SIG-M5 treated with dmso at 0.1 percent for 504 hours (cell line): ENCODE measurements around the gene LRP6.
"Not testable (repeated sequence)": the region's sequence is repeated elsewhere in the genome, so short reads cannot be mapped to it uniquely, and the experiment has no call there.

Experiments
- DNase-seq: peaks from one replicate; lab custom pipeline; 2025; ENCODE audit not compliant: unreplicated experiment; lab: John Stamatoyannopoulos, UW

Gene LRP6

DNA sequence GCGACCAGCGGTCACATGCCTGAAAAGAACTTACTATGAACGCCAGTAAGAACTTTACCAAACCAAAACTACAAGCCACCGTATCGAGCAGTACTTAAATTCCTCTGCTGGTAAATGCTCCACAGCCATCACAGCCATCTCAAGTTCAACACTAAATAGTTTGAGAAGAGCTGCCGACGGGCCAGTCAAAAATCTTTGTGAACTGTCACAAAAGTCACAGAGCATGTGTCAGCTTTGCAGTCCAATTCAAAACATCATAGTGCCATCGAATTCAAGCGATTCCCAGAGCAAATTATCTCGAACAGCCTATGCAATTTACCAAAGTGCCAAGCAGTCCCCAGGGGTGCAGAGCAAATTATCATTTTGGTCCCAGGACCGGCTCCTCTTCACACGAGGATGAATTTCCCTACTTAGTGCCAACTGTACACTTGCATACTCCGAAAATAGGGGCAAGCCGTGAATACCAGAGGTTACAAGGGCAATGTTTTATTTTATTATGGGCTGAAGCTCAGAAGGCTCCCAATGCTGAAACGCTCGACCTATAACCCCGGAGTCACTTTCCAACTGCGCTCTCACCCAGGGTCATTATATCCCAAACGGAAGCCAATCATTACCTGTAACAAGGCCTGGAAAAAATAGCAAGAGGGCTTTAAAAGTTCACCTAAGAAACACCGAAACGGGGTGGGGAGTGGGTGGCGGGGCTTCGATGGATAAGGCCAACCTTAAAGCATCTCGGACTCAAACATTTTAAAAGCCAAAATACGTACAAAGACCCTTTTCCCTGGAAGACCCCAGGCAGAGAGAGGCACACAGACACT, 1.1 kb downstream of the LRP6 start:
- DNase-seq, result peak; percentile 49

DNA sequence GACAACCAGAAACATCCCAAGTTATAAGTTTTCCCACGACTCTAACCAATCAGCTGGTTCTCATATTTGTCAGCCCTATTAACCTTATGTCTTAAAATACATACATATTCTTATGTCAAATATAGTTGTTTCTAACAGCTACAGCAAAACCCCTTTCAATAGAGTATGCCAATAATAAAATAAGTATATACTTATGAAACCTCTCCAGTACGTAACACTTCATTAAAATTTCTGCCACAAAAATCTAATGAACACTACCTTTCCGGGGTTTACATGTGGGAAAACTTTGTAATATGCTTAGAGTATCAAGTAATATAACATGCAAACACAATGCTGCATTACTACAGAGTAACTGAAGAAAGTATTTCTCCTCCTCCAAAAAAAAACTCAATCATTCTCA, 1.8 kb downstream of the LRP6 start:
- no peak for DNase-seq

DNA sequence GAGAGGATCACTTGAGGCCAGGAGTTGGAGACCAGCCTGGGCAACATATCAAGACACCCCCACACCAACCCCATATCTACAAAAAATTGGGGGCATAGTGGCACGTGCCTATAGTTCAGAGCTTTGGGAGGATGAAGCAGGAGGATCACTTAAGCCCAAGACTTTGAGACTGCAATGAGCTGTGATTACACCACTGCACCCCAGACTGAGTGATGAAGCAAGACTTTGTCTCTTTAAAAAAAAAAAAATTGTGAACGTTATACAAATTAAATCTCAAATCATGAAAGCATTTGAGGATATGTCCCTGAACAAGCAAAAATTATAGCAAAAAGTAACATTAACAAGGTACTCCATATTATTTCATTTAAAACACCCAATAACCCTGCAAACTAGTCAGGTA, 2.9 kb downstream of the LRP6 start:
- DNase-seq, result no peak

DNA sequence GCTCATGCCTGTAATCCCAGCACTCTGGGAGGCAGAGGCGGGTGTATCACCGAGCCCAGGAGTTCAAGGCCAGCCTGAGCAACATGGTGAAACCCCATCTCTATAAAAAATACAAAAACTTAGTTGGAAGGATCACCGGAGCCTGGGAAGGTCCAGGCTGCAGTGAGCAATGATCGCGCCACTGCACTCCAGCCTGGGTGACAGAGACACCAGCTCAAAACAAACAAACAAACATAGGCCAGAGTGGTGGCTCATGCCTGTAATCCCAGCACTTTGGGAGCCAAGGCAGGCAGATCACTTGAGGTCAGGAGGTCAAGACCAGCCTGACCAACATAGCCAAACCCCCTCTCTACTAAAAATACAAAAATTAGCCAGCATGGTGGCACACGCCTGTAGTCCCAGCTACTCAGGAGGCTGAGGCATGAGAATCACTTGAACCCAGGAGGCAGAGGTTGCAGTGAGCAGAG, 10.5 kb downstream of the LRP6 start:
- not testable (repeated sequence) for DNase-seq

DNA sequence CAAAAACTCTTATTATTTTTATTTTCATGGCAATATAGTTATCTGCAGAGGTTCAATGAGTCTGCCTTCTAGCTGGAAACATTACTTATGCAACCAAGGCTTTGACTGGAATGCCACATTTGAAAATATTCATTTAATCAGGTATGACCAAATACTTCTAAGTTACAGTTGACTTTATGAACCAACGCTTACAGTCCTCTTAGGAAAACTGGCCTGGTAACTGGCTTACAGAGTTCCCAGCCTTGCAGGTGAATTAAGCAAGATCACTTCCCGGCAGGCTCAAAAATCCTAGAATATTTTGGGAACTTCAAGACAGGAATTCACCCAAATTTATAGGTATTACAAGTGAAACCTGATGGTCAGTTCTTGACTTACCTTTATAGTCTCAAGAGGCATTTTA, 12.3 kb downstream of the LRP6 start:
- DNase-seq, result no peak

DNA sequence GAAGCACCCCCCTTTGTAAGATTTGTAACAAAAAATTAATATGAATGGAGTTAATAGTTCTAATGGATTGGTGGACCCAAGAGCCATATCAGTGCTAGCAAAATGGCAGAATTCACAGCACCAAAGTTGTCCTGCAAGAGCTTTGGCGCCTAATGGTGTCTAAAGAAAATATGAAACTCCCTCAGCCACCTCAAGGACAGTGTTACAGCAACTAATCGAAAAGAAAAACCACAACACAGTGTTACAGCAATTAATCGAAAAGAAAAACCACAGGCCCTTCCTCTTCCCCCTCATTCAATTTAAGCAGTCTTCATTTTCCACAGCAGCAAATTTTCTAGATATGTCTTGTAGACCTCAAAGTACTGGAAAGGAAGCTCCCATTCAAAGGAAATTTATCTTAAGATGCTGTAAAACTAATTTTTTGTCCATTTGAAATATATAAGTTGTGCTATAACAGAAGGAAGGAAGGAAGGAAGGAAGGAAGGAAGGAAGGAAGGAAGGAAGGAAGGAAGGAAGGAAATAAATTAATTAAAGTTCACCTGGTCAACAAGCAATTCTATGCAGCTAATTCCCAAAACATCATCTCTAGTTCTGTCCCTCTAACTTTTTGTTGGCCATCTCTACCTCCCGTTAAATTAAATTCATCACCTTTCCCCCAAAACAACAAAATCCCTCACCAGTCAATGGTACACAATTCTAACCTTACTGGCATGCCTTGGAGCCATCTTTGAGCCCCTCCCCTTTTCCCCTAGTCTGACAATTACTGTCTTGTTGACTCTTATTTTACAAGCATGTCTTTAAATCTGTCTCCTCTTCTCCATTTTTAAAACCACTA, 17.4 kb downstream of the LRP6 start:
- DNase-seq, result peak; percentile 43

DNA sequence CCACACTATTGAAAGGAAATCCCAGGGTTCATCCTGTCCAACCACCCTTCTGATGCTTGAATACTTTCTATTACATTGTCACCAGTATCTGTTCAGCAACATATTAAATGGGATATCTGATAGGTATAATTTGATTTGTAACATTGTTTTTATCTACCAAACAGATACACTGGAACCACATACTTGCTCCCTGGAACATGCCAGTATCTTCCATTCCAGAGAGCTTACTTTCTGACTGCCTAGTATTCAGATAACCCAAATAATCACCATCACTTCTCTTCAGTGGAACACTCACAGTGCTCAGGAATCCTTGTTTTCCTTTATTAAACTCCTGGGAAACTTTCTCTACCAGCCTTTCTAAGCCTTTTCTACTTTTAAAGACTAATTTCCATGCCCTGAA, 19.3 kb downstream of the LRP6 start:
- no peak for DNase-seq

DNA sequence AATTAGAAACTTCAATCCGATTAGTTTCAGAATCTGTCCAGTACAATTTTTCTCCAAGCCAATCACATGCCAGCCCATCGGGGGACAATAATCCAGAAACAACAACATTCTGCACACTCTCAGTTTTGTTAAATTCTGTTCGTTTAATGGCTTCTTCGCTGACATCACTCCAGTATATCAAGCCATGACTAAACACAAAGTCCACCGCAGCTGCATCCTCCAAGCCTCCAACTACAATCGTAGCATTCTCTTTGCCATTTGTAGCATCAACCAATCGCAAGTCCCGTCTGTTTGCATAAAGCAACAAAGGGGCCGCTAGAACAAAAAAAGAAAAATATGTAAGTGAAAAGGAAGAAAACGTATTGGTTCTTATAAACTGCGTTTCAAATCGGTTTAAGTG, 22.5 kb downstream of the LRP6 start:
- no peak for DNase-seq

DNA sequence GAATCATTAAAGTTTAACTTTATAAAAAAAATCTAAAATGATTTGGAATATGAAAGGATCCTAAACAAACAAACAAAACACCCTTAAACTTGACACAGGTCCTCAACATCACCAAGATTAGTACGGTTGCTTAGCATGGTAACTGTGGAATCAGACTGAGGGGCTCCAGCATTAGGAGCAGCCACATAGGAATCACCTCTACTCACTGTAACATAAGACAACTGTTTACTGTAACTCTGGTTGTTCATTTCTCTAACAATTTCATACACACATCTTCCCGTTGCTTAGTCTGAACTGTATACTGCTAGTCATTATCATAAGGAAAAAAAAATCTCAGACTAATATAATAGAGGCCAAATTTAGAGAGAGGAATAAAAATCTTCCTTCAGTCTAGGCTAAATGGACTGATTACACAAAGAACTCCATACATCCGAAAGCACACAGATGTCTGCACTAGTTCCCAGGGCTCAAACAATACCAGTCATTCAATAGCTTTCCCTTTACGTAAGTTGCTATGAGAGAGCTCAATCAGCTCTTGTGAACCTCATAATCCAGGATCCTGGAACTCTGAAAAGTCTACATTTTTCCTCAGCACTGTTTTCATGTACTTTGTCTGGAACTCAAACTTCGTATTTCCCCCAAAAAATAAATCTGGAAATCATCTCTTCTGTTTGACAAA, 26.0 kb downstream of the LRP6 start:
- DNase-seq, result no peak

DNA sequence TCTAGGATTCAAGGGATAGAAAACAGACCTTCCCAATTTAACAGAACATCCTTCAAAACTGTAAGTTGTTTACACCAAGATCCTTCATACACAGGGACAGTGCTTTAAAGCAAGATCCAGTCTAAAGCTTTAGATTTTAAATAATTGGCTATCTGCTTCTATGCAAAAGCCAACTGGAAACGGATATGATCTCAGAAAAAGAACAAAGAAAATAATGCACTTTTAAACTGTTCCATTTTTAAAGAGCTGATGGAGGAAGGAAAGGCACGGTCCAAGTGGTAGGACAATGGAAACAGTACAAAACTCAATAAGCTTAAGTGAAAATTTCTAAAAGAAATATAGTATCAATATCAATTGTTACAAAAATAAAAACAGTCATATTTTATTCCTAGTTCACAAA, 27.7 kb downstream of the LRP6 start:
- DNase-seq, result no peak

DNA sequence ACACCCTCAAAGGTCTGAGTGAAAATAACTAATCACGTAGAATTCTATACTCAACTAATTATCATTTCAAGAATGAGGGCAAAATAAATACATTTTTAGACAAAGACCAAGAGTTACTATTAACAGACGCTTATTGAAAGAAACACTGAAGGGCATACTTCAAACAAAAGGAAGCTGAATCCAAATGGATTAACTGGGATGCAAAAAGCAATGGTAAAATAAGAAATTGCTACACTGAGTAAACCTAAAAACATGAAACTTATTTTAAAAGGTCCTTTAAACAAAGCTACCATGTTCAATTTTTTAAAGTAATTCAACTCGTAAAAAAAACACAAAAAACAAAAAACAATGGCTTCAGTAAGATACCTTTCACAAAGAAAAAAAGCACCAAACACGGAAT, 28.2 kb downstream of the LRP6 start:
- DNase-seq, result no peak

DNA sequence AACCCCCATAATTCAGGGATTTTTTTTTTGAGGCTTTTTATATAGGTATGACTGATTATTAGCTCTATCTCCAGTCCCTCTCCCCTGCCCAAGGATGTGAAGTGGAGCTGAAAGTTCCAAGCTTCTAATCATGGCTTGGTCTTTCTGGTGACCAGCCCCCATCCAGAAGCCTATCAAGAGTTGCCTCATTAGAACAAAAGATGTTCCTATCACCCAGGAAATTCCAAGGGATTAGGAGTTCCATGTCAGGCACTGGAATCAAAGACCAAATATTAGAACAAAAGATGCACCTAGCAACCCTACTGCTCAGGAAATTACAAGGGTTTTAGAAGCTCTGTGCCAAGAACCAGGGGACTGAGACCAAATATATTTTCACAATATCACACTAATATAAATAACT, 29.9 kb downstream of the LRP6 start:
- no peak for DNase-seq

DNA sequence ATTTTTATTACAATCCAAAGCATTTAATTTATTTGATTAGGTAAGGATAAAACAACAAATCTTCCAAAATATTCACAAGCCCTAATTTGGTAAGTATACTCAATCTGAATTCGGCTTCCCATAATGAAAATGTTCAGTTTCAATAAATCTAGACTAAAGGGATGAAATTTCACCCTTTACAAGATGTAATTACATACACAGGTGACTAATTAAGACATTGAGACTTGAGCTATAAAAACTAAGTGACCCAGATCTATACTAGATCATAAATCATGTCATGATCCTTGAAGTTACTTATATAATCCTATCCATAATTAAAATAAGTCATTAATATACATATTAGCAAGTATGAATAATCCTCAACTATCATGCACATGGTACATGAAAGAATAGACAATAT, 36.6 kb downstream of the LRP6 start:
- no peak for DNase-seq

DNA sequence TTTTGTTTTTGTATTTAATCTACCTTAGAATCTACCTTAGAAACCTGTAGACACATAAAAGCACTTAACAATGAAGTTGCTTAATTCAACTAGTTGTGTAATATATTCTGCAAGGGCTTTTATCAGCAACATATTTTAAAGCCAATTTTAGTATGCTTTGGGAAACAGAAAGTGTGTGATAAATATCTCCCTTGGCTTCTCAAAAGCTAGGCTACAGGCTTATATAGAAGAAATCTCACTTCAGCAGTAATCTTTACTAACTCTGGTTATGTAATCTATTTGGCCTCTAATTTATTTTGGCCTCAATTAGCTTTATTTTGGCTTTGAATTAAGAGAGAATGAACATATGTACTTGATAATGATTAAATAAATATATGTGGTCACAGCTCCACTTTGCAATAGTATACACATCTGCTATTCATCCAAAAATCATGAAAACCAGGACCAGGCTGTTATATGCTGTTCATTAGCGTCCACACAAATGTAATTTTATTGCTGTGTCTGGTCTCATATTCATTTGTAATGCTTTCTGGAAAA, 37.2 kb downstream of the LRP6 start:
- no peak for DNase-seq

DNA sequence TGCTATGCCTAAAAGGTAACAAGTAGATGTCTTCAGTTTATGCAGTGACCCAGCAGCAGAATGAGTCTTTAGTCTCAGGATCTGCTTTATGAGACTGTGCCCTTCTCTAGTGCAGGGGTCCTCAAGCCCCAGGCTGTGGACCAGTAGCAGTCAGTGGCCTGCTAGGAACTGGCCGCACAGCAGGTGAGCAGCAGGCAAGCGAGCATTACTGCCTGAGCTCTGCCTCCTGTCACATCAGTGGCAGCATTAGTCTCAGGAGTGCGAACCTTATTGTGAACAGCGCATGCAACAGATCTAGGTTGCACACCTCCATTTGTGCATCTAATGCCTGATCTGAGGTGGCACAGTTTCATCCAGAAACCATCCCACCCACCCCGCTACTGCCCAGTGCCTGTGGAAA, 38.4 kb downstream of the LRP6 start:
- DNase-seq, result no peak

DNA sequence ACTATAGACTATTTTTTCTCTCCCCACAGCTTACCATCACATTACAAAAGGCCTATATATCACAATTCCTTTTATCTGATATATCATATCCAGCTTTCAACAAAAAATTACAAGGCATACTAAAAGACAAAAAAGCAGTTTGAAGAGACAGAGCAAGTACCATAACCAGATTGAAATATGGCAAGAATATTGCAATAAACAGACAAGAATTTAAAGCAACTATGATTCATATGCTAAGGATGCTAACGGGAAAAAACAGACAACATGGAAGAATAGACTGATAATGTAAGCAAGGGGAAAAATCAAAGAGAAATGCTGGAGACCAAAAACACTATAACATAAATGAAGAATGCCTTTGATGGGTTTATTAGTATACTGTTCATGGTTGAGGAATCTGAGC, 40.7 kb downstream of the LRP6 start:
- DNase-seq, result no peak

DNA sequence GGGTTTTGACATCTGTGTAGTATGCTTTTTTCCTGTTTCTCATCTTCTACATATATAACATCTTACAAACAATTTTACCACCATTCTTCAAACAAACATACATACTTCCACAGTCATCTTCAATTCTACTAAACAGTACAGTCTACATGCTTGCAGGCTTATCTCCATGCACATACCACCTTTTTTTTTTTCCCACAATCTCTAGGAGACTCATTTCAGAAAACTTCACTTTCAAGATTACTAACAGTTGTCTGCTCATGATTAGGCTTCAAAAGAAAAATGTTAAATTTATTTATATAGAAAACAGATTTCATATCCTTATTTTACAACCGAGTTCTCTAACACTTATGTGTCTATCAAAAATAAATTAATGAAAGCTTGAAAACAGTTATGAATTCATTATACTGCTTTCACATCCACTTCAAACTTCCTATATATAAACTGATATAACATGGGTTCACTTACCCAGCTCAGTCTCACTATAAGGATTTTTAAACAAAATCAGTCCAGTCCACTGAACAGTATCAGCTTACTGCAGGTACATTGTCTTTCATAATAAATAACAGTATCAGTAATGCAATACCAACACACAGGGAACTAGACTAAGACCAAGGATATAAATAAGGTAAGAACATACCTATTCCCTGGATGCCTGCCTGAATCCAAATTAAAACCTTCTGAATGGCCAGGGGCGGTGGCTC, 42.5 kb downstream of the LRP6 start:
- DNase-seq, result no peak

DNA sequence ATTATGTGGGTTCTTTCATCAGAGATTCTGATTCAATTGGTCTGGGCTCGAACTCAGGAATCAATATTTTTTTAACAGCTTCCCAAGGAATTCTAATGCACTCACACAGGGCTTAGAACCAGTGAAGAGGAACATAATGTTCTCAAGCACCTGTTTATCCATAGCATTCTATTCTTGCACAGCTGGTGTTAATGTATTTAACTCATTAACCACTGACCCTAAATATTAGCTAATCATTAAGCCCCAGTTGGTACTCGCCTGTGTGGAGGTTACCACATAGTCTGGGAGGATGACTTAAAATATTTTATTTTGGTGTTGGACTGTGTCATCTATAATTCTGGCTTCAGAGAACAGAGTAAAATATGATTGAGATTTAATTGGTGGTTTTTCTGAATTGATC, 45.3 kb downstream of the LRP6 start:
- DNase-seq, result no peak

DNA sequence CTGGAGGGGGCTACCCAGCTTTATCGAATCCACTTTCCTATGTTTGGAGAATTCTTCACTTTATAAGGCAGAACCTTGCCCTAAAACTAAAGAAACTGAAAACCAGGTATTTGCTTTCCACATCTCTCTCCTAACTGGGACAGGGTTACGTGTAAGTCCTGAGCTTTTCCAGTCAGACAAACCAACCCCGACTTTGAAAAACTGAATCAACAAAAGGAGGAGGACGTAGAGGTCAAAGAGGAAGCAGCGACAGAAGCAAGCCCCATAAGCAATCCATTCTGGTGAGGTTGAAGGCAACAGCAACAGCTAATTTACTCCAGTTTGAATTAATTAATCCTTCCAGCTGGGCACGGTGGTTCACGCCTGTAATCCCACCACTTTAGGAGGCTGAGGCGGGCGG, 47.2 kb downstream of the LRP6 start:
- DNase-seq, result no peak

DNA sequence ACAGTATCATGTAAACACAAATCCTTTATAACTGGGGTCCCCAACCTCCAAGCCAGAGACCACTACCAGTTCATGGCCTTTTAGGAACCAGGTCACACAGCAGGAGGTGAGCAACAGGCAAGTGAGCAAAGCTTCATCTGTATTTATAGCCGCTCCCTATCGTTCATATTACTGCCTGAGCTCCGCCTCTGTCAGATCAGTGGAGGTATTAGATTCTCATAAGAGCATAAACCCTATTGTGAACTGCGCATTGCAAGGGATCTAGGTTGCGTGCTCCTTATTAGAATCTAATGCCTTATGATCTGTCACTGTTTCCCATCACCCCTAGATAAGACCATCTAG, 49.9 kb downstream of the LRP6 start:
- no peak for DNase-seq
